Measurements from ENCODE around the gene ZBTB33. TPM values are rescaled to one million over a fixed set of nuclear protein-coding genes. Genes with fewer than 3 reads are reported as not detected.

Gene ZBTB33
- total and polyA plus RNA-seq, 2 of the 13 experiments (the other 11 are each of a cell fraction or from before 2014, with no cell fraction given): 6.5 to 20.2 TPM

DNA sequence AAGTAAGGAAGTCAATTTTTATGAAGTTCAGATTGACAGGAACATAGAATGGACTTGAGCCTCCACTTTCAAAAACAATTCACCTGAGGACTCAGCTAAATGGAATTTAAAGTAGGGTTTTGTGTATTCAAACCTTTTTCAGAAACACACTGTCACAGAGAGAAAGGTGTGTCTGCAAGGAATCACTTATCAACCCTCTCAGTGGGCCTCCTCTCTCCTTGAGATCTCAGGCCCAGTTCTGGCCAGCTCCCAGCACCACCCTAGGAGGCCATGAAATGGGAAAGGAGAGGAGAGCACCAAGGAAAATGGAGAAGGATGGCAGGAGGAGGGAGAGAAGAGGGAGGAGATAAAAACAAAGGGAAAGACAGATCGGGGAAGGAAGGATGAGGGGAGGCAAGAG, 32.1 kb downstream of the ZBTB33 start:
- ChIA-PET CTCF (ENCODE audit: low intra/inter-chr PET ratio, low total read pairs) (no interaction called here), POLR2A (no interaction called here)
- TF ChIP-seq KDM3A (CRISPR knock-in tag; IDR thresholded peaks at IDR 0.05; ENCODE audit: low read depth) (no peak), ZNF432 (CRISPR knock-in tag; IDR thresholded peaks at IDR 0.05; ENCODE audit: borderline replicate concordance) (no peak), ZFYVE20 (CRISPR knock-in tag; IDR thresholded peaks at IDR 0.05; ENCODE audit: borderline replicate concordance, low read depth) (no peak), CAMTA2 (CRISPR knock-in tag; IDR thresholded peaks at IDR 0.05; ENCODE audit: borderline replicate concordance) (no peak), SP2 (CRISPR knock-in tag; IDR thresholded peaks at IDR 0.05) (no peak), CREB1 (IDR thresholded peaks at IDR 0.05) (no peak), CREB1 (CRISPR knock-in tag; IDR thresholded peaks at IDR 0.05) (no peak), RELA (CRISPR knock-in tag; IDR thresholded peaks at IDR 0.05) (no peak), ZNF792 (CRISPR knock-in tag; IDR thresholded peaks at IDR 0.05) (no peak), MIER3 (CRISPR knock-in tag; IDR thresholded peaks at IDR 0.05; ENCODE audit: borderline replicate concordance) (no peak), ZNF841 (CRISPR knock-in tag; IDR thresholded peaks at IDR 0.05; ENCODE audit: borderline replicate concordance) (no peak), GABPB1 (CRISPR knock-in tag; IDR thresholded peaks at IDR 0.05) (no peak)
- TF ChIP-seq, protein P1, sequence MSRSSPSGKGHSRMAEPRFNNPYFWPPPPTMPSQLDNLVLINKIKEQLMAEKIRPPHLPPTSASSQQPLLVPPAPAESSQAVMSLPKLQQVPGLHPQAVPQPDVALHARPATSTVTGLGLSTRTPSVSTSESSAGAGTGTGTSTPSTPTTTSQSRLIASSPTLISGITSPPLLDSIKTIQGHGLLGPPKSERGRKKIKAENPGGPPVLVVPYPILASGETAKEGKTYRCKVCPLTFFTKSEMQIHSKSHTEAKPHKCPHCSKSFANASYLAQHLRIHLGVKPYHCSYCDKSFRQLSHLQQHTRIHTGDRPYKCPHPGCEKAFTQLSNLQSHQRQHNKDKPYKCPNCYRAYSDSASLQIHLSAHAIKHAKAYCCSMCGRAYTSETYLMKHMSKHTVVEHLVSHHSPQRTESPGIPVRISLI (CRISPR knock-in tag; IDR thresholded peaks at IDR 0.05; ENCODE audit: borderline replicate concordance): no peak
- no peaks in the 10 kb centered on the region for H3K9me3 ChIP-seq (ENCODE audit: low read length)
- no TSS peak for BruUV-seq (replicated peaks)
- no peaks in the 10 kb centered on the region for H4K20me1 ChIP-seq (ENCODE audit: insufficient read depth, low read length)
- WGBS (ENCODE audit: low lambda C conversion rate): 91% methylated on average over 1 of the region's 1 CpG
- H3K9ac ChIP-seq (ENCODE audit: insufficient read depth, low read depth, low read length): no peak overlapping the region
- in situ Hi-C loops (cut with HindIII; ENCODE audit: extremely low pct_ligation_motif_present, low pct_unique_long_range_greater_than_20kb) (no loop called here), intact Hi-C loops (cut with micrococcal nuclease; ENCODE audit: unreplicated experiment) (no loop called here)
- 0 out of 5 replicates have a peak, but pooled peaks cover 0 to 1% of the 10 kb centered on the region in 2 experiments for H3K27me3 ChIP-seq (ENCODE audit: control insufficient read depth in 1 of 2, insufficient read depth in 2 of 2, low read length in 2 of 2)
- no peak overlapping the region for H3K4me2 ChIP-seq (ENCODE audit: low read depth, low read length)
- no peak for FAIRE-seq
- H3K27ac ChIP-seq (ENCODE audit: extremely low read length, insufficient read depth, low read length): no peak overlapping the region
- no peaks in the 10 kb centered on the region for H3K36me3 ChIP-seq (replicated peaks in 1 of 2; ENCODE audit: control insufficient read depth in 1 of 2, insufficient read depth in 2 of 2, low read length in 2 of 2)
- H3K4me3 ChIP-seq (replicated peaks in 1 of 3; ENCODE audit: insufficient read depth in 1 of 3, low read depth in 2 of 3, low read length in 3 of 3): no peak overlapping the region
- peaks cover 50% of the 10 kb centered on the region for H3K4me1 ChIP-seq (ENCODE audit: insufficient read depth, low read length)
- no peaks in the 10 kb centered on the region for H3K79me2 ChIP-seq (ENCODE audit: insufficient read depth, low read length)
- H2AFZ ChIP-seq (ENCODE audit: low read length): no peak overlapping the region
- no peak for ATAC-seq
- no peak for DNase-seq (ENCODE audit: low spot score)

Data from HepG2 (cell line).